HG03460 (cell line): ENCODE measurements around the gene MTR.

Source experiments
- ATAC-seq: cut with Tn5 transposase; IDR thresholded peaks from one replicate; pipeline ENCODE4 v1.9.1; 2021; ENCODE audit not compliant: unreplicated experiment

The MTR gene

DNA sequence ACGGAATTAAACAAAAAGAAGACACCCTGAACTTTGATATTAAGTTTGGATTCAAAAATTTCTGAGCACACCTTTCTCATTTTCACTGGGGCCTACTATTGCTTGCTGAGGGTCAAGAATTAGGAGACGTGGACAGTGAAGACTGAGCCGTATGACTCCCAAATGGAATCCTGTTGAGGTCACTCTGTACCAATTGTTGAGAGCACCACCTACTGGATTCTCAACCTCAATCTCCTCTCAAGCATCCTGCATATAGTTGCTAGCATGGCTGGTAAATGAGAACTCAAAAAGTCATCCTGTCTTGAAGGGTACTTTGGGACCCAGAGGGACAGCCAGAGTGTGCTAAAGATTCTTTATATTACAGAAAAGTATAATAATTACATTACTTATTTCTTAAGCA lies 20.2 kb upstream of the MTR start:
- ATAC-seq, result no peak

DNA sequence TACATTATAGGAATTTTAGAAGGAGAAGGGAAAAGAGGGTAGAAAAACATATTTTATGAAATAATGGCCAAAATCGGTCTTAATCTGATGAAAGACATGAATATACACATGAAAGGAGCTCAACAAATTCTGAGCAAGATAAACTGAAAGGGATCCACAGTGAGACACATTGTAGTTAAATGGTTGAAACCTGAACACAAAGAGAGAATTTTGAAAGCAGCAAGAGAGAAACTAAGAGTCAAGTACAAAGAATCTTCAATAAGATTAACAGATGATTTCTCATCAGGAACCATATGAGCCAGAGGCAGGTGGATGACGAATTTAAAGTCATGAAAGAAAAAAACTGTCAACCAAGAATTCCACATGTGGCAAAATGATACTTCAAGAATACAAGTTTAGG lies 15.8 kb upstream of the MTR start:
- no peak for ATAC-seq

DNA sequence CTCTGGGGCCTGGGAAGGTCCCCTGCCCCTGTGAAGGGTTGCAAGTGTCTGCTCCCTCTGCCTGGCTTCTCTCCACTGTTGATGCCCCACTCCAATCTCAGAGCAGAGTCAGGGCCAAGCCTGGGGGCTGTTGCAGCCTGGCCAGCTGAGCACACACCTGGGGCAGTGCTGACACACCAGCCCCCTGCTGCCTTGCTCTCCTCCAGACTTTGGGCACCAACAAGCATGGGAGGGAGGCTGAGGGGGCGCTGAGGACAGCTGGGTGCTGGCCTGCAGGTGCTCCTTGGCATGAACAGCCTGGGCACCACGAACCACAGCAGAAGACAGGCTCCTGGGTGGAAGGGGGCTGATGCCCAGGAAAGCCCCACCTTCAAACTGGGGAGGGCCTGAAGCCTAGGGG lies 9.6 kb upstream of the MTR start:
- ATAC-seq, result no peak

DNA sequence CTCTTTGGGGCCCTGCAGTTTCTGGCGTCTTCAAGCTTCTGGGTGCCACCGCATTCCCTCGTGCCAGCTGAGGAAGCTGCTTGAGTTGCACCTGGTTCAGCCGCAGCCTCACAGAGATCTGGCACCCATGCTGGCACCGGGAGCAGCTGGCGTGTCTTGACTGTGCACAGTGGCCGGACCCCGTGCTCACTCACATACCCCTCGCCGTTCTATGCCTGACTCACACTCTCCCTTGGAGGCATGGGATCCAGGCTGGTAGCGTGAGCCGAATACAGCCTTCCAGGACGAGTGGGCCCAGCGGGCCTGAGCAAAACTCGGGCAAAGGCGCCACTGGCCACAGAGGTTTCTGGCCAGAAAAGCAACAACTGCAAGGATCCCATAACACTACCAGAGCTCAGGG lies 8.6 kb upstream of the MTR start:
- ATAC-seq, result no peak

DNA sequence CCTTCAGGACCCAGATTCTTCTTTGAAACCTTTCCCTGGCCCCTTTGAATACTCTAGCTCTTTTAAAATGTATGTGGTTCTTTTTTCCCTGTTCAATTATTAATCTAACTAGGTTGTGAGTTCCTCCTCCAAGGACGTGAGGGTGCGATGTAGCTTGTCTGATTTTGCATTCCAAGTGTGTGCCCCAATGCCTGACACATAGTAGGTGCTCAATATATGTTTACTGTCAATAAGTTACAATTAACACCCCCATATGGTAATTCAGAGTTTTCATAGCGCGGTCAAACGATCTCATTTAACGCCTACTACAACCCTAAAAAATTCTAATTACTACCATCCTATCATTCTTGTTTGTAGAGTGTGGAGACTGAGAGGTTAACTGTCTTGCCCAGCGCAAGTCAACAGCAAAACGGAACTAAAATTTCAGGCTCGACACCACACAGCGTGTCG lies 482 bp upstream of the MTR start:
- ATAC-seq, result no peak

DNA sequence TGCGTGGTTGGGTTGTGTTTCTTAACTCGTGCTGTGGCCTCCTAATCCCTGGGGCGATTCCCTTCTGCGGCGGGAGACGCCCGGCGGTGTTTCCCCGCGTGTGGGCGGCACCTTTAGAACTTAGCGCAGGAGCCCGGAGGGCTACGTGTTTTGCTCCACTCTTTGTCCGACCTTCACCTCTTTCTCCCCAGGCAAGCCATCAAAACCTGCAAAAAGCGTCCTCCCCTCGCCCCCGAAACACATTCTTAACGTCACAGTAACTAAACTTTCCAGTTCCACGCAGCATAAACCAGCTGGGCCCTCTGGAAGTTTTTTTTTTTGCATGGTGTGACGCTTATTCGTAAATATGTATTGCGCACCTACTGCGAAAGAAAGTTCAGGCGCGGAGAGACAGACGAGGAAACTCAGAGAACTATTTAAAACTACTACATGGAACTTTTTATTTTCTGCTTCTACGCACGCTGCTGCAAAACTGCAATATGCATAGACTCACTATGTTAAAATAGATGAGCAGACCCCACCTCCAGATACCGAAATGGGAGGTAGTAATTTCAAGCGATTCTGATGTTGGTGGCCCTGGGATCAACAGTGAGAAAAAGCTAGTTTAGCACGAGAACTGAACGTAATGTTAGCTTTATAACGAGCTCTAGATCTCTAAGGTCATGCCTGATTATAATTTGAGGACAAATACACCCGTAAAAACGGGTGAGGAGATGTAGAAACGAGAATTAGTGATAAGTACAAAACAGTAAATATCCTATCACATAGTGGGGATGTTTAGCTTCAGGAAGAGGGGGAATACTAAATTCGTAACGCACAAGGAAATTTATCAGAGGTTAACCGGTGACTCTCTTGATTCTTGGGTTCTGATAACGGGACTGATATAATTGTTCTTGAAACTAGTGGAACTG lies 920 bp downstream of the MTR start:
- ATAC-seq, result peak; percentile 36

DNA sequence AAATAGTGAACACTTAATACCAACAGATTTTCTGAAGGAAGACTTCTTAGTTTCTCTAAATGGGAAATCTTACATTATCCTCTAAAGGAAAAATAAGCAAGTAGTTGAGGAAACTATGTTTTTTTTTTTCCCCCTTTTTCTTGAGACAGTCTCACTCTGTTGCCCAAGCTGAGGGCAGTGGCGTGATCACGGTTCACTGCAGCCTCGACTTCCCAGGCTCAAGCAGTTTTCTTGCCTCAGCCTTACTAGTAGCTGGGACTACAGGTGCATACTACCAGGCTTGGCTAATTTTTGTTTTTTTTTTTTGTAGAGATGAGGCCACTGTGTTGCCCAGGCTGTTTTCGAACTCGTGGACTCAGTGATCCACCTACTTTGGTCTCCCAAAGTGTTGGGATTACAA lies 3.9 kb downstream of the MTR start:
- ATAC-seq, result no peak

DNA sequence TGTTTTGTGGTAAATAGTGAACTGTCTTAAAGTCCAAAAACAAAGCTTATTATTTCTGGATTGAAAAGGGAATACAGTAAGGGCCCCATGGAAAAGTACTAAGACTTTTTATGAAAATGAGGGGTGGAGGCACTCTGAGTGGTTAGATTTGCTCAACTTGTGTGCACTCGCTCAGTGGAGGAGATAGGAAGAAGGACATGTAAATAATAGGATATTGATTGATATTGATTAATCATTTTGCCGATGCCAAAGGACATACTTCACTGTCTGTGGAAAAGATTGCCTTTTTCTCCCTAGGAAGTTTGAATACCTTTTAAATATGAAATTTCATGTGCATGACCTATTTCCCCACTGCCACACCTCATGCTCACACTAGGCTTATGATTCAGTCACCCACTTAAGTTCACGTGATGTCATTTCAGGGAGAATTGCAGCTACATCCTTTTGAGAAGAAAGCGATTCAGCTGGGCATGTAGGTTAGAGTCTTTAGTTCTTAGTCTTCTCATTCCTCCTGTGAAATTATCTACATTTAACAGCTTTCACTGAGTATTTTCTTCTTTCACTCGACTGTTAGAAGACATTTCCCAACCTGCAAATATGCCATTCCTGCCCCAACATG lies 5.0 kb downstream of the MTR start:
- no peak for ATAC-seq

DNA sequence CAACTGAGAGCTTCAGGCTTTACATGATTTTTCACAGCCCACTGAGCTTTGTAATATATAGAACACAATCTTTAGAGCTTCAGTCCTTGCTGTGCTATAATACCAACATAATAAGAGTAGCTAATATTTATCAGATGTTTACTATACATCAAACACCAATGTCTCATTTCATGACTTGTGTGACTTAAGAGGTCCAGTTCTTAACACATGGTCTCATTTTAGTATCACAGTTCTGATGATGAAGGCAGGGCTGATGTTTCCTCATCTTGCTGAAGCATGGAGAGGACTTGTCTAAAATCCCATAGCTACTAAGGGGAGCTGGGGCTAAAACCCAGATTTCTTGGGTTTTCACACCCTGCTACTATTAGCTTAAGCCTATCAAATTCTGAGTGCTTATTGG lies 5.5 kb downstream of the MTR start:
- ATAC-seq, result no peak

DNA sequence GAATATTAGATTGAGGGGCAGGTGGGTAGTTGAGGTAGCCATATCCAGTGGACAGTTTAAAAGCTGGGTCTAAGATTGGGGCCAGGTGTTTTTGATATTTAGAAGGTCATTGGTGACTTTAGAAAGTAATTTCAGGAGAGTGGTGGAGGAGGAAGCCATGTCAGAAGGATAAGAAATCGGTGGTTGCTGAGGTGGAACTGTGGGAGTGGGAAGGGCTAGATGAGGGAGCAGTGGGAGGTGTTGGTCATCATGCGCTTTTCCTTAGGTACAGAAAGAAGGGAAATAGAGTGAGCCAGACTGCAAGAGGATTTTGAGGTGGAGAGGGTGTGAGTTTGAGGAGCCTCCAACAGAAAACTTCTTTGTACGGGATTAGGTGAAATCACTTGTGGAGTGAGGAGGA lies 7.2 kb downstream of the MTR start:
- no peak for ATAC-seq

DNA sequence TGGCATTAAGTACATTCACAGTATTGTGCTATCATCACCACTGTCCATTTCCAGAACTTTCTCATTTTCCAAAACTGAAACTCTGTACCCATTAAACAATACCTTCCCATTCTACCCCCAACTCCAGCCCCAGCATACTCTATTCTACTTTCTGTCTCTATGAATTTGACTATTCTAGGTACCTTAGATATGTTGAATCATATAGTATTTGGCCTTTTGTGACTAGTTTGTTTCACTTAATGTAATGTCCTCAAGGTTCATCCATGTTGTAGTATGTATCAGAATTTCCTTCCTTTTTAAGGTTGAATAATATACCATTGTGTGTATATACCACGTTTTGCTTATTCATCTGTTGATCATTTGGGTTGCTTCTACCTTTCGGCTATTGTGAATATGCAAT lies 11.5 kb downstream of the MTR start:
- no peak for ATAC-seq

DNA sequence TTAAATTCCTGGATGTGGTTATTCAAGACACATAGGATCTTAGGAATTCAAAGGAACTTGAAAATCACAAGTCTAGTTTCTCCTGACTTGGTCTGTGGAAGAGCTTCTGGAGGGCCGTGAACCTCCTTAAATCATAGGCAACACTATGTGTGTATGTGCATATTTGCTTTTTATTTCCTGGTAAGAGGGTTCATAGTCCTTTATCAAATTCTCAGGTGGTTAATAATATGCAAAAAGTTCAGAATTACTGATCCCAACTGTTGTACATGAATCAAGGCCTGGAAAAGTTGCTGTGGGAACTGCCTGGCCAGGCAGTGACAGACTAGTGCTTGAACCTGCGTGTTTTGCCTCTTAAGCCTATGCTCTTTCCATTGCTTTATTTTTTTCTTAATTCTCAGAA lies 12.9 kb downstream of the MTR start:
- ATAC-seq, result no peak

DNA sequence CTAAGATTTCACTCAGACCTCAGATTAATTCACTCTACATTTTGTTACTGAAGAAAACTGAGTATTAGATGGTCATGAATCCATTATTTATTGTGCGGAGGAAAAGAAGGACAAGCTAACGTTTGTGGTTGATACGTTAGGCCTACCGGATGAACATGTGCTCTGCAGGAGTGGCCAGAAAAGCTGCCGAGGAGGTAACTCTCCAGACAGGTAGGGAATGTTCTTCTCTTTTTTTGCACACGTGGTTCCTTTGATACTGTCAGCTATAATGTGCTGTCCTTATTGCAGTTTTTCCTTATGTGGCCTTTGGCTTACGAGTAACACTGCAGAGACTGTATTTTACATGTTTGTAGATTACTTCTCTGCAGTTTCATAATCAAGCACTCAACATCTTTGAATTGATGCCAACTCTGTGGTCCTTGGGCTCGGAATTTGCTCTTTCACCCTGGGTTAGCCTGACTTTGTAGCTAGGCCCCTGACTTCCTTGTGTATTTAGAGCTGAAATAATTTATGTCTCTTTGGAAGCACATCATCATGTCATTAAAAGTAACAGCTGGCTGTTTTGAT lies 13.6 kb downstream of the MTR start:
- ATAC-seq, result no peak

DNA sequence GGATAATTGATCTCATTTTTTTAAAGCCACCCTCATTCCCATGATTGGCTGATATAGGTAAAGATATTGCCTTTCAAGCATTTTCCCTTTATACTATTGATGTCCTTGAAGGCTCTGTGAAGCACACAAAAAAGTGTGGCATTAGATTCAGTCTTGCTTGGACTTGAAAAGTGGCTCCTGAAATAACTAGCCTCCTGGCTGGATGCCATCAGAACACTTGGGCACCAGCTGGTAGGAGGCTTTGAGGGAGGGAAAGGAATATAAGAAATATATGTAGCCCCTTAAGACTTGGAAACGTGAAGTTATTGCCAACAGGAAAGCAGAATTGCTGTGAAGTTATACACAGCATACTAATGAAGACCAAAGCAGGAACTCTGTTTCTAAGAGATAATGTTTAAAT lies 14.1 kb downstream of the MTR start:
- no peak for ATAC-seq

DNA sequence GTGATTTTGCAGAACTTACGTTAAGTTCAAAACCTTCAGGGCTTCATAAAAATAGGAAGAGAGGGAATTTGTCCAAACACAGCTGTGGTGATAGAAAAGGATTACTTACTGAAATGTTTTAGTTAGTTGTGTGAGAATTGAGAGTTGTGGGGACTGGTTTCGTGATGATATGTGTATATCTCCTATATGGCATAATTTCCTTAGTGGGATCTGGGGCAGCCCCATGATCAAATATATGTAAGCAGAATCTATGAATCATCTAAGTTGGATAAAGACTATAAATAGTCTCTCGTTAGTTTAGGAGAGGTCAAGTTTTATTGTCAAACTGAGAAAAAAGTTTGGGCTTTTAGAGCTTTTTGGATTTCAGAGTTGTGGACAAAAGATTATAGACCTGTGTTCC lies 14.9 kb downstream of the MTR start:
- no peak for ATAC-seq

DNA sequence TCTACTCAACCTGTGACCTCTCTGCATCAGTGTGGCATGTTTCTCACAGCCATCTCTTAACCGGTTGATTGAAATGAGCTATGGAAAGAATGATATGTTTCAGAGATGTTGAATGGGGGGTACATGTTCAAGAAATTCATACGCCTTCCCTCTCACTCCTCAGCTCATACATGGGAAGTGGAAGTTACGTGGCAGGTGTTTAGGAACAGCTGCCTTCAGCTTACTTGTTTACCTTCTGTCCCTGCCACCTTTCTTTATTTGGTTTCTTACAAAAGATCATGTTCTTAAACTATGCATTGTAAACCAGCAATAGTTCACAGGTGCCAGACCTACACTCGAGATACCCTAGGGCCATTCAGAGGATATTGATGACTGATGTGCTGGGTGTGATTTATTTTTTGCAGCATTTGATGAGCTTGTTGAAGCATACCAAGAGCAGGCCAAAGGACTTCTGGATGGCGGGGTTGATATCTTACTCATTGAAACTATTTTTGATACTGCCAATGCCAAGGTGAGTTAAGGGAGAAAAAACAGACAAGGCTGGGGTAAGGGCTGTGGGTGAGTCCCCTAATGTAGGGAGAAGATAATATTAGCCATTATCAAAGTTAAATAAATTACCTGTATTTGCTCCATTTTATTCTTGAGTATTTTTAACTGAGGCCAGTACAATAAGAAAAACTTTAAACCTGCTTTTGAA lies 17.4 kb downstream of the MTR start:
- ATAC-seq, result no peak

DNA sequence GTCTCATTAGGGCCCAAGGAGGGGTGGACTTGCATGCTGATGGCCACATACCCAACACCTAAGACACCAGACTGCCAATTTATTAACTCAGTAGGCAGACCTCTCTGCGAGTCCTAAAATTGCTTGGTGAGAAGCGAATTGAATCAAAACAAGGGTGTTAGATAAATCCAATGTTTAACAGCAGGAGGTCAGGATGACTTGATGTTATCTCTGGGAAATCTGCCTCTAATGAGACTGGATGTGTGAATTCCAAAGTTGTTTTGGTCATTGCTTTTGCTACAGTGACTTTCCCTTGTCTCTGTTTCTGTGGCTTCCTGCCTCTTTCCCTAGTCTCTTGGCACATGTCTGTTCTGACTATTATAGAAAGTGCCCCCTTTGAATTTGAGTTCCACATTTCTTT lies 20.8 kb downstream of the MTR start:
- ATAC-seq, result no peak

DNA sequence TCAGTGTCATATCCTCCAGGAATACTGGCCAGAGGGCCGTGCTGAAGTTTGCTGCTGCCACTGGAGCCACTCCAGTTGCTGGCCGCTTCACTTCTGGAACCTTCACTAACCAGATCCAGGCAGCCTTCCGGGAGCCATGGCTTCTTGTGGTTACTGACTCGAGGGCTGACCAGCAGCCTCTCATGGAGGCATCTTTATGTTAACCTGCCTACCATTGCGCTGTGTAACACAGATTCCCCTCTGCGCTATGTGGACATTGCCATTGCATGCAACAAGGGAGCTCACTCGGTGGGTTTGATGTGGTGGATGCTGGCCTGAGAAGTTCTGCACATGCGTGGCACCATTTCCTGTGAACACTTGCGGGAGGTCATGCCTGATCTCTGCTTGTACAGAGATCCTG lies 24.8 kb downstream of the MTR start:
- ATAC-seq, result no peak

DNA sequence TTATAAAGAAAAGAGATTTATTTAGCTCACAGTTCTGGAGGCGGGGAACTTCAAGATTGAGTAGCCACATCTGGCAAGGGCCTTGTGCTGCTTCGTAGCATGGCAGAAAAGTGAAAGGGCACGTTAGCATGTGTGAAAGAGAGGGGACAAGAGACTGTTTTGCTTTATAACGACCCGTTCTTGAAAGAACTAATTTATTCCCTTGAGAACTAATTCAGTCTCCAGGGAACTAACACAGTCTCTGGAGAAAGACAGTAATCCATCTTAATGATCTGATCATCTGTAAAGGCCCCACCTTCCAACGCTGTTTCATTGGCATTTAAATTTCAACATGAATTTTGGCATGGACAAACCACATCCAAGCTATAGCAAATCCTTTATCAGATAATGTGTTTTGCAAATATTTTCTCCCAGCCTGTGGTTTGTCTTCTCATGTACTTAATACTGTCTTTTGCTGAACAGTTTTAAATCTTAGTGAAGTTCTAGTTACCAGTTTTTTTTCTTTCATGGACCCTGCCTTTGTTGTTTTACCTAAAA lies 26.1 kb downstream of the MTR start:
- ATAC-seq, result no peak

DNA sequence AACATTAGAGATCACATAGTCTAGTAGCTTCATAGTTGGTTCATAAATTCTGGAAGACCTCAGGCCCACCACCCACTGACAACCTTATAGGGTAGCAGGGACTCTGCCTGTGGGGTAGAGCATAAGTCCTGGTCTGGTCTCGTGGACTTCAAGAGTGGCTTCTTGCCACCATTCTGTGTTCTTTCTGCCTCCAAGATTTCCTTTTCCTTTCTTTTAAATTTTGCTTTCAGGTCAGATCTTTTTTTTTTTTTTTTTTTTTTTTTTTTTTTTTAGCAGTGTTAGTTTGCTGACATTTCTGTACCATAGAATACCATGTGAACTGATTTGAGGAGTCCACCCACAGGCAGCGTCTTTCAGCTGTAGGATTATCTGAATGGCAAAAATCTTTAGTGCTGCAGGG lies 28.5 kb downstream of the MTR start:
- no peak for ATAC-seq

DNA sequence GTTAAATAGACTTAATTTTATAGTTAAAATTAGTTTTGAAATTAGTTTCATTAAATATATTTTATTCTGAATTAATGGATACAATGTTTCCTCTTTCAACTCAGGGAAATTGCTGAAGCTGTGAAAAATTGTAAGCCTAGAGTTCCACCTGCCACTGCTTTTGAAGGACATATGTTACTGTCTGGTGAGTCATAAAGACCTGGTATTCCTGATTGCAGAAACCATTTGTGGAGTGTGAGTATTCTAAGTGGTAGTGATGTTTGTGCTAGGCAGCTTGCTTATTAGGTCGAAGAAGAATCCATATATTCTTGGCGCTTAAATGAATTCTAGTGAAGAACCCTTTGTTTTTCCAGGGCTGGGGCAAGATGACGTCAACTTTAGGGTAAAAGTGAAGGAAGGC lies 34.0 kb downstream of the MTR start:
- ATAC-seq, result no peak
